Neural cell (in vitro differentiated cells): ENCODE results near the gene MMP25. TPM values are rescaled to one million over a fixed set of nuclear protein-coding genes. Genes with fewer than 3 reads are reported as not detected.
"Not testable (repeated sequence)": the region's sequence is repeated elsewhere in the genome, so short reads cannot be mapped to it uniquely, and the experiment has no call there.

Experiments used
- H2AFZ ChIP-seq: fragments of 200-600, 300-800 bp; sonication (generic), shearing (Covaris generic); 2 replicates; pipeline ENCODE4 v1.6.0; 2014; ENCODE audit warnings: low read depth, mild to moderate bottlenecking, antibody characterized with exemption, low read length, moderate library complexity
- H3F3A ChIP-seq: fragments of 200-600 bp; shearing (Covaris generic); 2 replicates; pipeline ENCODE4 v1.6.1; 2016; ENCODE audit warnings: mild to moderate bottlenecking, moderate library complexity, mixed read lengths, antibody characterized with exemption, low read length; ENCODE audit not compliant: insufficient read depth, poor library complexity, severe bottlenecking
- H3K27ac ChIP-seq: fragments of 200-600, 300-800 bp; sonication (generic), shearing (Covaris generic); 2 replicates; pipeline ENCODE4 v1.5.1; 2014; ENCODE audit warnings: mild to moderate bottlenecking, low read length, moderate library complexity
- H3K27me3 ChIP-seq: fragments of 300-800, 200-600 bp; sonication (generic), shearing (Covaris generic); 2 replicates; pipeline ENCODE4 v1.6.0; 2014; ENCODE audit warnings: mild to moderate bottlenecking, low read depth, low read length, moderate library complexity; ENCODE audit not compliant: insufficient read depth
- H3K36me3 ChIP-seq: fragments of 300-800, 200-600 bp; sonication (generic), shearing (Covaris generic); 2 replicates; pipeline ENCODE4 v1.5.1; 2014; ENCODE audit warnings: mild to moderate bottlenecking, antibody characterized with exemption, low read length, moderate library complexity; ENCODE audit not compliant: insufficient read depth
- H3K4me2 ChIP-seq: fragments of 300-800, 200-600 bp; sonication (generic), shearing (Covaris generic); 2 replicates; pipeline ENCODE4 v1.6.0; 2014; ENCODE audit warnings: mild to moderate bottlenecking, low read length
- H3K4me3 ChIP-seq: fragments of 300-800, 200-600 bp; sonication (generic), shearing (Covaris generic); 2 replicates; pipeline ENCODE4 v1.5.1; 2014; ENCODE audit warnings: mild to moderate bottlenecking, low read length, moderate library complexity
- H3K79me2 ChIP-seq: fragments of 200-600 bp; shearing (Covaris generic); replicated peaks from 2 replicates; pipeline ENCODE4 v1.6.0; 2014; ENCODE audit warnings: mild to moderate bottlenecking, low read length, moderate library complexity; ENCODE audit not compliant: insufficient read depth
- H3K9ac ChIP-seq: fragments of 300-800, 200-600 bp; sonication (generic), shearing (Covaris generic); 2 replicates; pipeline ENCODE4 v1.6.1; 2016; ENCODE audit warnings: mild to moderate bottlenecking, low read length, mixed read lengths
- H3K9me2 ChIP-seq: fragments of 200-600 bp; shearing (Covaris generic); 2 replicates; pipeline ENCODE4 v1.6.1; 2016; ENCODE audit warnings: mild to moderate bottlenecking, low read length, mixed read lengths; ENCODE audit not compliant: insufficient read depth
- H3K9me3 ChIP-seq: fragments of 200-600, 300-800 bp; sonication (generic), shearing (Covaris generic); 2 replicates; pipeline ENCODE4 v1.6.1; 2016; ENCODE audit warnings: mild to moderate bottlenecking, mixed run types, low read length, moderate library complexity, mixed read lengths
- H4K20me1 ChIP-seq: fragments of 200-600 bp; shearing (Covaris generic); 2 replicates; pipeline ENCODE4 v1.6.1; 2016; ENCODE audit warnings: mild to moderate bottlenecking, mixed run types; ENCODE audit not compliant: insufficient read depth
- EZH2 ChIP-seq: fragments of 200-600, 300-800 bp; shearing (Covaris generic), sonication (generic); IDR thresholded peaks from 2 replicates; pipeline ENCODE4 v1.6.1; 2014; ENCODE audit warnings: antibody characterized with exemption, low read length, borderline replicate concordance, mild to moderate bottlenecking; ENCODE audit not compliant: insufficient read depth, poor library complexity, severe bottlenecking
- MXI1 ChIP-seq: fragments of 450-650 bp; conservative IDR thresholded peaks from 2 replicates; pipeline ENCODE4 v1.6.1; 2014; ENCODE audit warnings: antibody characterized with exemption, mild to moderate bottlenecking; ENCODE audit not compliant: poor library complexity, severe bottlenecking
- POLR2AphosphoS5 ChIP-seq: IDR thresholded peaks from 2 replicates; pipeline ENCODE4 v1.6.1; 2012
- TAF1 ChIP-seq: IDR thresholded peaks from 2 replicates; pipeline ENCODE4 v1.6.1; 2012; ENCODE audit warnings: low read depth
- polyA plus RNA-seq: library from polyadenylated mRNA; depleted of rRNA; stranded (reverse); fragments of >200 nt; gene quantifications from 2 replicates; pipeline ENCODE4 v1.2.3, GENCODE V29; 2014
- TF ChIP-seq, protein P1 (sequence below): IDR thresholded peaks from 2 replicates; pipeline ENCODE4 v1.6.1; 2012; ENCODE audit warnings: borderline replicate concordance
- TF ChIP-seq, protein P2 (sequence below): fragments of 450-650 bp; IDR thresholded peaks from 2 replicates; pipeline ENCODE4 v1.5.1; 2014; ENCODE audit warnings: antibody characterized with exemption, mild to moderate bottlenecking, moderate library complexity; ENCODE audit not compliant: poor library complexity, severe bottlenecking

Gene MMP25
- polyA plus RNA-seq, 1 donor from 2014 or later = not detected

DNA sequence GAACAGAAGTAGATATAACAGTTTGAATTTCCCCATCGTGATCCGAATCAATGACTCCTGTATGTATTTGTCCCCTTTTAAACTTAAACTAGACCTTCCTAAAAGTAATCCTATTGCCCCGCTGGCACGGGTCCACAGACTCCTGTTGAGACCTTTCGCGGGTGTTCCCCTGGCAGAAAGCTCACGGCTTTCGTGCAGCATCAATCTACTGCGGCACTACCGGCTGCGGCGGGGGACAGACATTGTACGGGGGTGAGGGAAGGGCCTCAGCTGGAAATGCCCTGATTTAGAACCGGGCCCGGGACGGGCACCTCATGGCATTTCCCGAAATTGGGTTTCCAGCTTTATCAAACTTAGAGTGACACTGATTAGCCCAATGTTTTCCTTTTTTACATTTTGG, 33.7 kb downstream of the MMP25 start:
- Histone ChIP-seq H2AFZ (no peak overlapping the region), H3K27me3 (no peaks in the 10 kb centered on the region), H3K36me3 (no peaks in the 10 kb centered on the region), H3K4me2 (no peak overlapping the region), H3K9me2 (no peaks in the 10 kb centered on the region), H4K20me1 (no peaks in the 10 kb centered on the region), H3K4me3 (no peak overlapping the region), H3F3A (no peaks in the 10 kb centered on the region), H3K9me3 (no peaks in the 10 kb centered on the region), H3K27ac (no peak overlapping the region), H3K9ac (no peak overlapping the region), H3K79me2 (no peaks in the 10 kb centered on the region)
- no peak for TF ChIP-seq EZH2
- TF ChIP-seq, protein P1, sequence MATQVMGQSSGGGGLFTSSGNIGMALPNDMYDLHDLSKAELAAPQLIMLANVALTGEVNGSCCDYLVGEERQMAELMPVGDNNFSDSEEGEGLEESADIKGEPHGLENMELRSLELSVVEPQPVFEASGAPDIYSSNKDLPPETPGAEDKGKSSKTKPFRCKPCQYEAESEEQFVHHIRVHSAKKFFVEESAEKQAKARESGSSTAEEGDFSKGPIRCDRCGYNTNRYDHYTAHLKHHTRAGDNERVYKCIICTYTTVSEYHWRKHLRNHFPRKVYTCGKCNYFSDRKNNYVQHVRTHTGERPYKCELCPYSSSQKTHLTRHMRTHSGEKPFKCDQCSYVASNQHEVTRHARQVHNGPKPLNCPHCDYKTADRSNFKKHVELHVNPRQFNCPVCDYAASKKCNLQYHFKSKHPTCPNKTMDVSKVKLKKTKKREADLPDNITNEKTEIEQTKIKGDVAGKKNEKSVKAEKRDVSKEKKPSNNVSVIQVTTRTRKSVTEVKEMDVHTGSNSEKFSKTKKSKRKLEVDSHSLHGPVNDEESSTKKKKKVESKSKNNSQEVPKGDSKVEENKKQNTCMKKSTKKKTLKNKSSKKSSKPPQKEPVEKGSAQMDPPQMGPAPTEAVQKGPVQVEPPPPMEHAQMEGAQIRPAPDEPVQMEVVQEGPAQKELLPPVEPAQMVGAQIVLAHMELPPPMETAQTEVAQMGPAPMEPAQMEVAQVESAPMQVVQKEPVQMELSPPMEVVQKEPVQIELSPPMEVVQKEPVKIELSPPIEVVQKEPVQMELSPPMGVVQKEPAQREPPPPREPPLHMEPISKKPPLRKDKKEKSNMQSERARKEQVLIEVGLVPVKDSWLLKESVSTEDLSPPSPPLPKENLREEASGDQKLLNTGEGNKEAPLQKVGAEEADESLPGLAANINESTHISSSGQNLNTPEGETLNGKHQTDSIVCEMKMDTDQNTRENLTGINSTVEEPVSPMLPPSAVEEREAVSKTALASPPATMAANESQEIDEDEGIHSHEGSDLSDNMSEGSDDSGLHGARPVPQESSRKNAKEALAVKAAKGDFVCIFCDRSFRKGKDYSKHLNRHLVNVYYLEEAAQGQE = no peak
- TF ChIP-seq, protein P2, sequence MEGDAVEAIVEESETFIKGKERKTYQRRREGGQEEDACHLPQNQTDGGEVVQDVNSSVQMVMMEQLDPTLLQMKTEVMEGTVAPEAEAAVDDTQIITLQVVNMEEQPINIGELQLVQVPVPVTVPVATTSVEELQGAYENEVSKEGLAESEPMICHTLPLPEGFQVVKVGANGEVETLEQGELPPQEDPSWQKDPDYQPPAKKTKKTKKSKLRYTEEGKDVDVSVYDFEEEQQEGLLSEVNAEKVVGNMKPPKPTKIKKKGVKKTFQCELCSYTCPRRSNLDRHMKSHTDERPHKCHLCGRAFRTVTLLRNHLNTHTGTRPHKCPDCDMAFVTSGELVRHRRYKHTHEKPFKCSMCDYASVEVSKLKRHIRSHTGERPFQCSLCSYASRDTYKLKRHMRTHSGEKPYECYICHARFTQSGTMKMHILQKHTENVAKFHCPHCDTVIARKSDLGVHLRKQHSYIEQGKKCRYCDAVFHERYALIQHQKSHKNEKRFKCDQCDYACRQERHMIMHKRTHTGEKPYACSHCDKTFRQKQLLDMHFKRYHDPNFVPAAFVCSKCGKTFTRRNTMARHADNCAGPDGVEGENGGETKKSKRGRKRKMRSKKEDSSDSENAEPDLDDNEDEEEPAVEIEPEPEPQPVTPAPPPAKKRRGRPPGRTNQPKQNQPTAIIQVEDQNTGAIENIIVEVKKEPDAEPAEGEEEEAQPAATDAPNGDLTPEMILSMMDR = no peak
- no peak for TF ChIP-seq TAF1
- TF ChIP-seq MXI1 = no peak
- TF ChIP-seq POLR2AphosphoS5 = no peak

DNA sequence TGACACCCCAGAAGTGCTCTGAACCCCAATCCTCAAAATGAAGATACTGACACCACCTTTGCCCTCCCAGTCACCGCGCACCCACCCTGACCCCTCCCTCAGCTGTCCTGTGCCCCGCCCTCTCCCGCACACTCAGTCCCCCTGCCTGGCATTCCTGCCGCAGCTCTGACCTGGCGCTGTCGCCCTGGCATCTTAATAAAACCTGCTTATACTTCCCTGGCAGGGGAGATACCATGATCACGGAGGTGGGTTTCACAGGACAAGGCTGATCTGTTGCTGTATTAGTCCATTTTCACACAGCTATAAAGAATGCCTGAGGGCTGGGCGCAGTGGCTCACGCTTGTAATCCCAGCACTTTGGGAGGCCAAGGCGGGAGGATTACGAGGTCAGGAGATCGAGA, 35.6 kb downstream of the MMP25 start:
- H4K20me1 ChIP-seq, H3K27ac ChIP-seq, H3K9ac ChIP-seq, H3K79me2 ChIP-seq, H2AFZ ChIP-seq, H3K27me3 ChIP-seq, H3K36me3 ChIP-seq, H3F3A ChIP-seq, H3K9me2 ChIP-seq, H3K4me3 ChIP-seq, H3K4me2 ChIP-seq, H3K9me3 ChIP-seq: not testable (repeated sequence)

DNA sequence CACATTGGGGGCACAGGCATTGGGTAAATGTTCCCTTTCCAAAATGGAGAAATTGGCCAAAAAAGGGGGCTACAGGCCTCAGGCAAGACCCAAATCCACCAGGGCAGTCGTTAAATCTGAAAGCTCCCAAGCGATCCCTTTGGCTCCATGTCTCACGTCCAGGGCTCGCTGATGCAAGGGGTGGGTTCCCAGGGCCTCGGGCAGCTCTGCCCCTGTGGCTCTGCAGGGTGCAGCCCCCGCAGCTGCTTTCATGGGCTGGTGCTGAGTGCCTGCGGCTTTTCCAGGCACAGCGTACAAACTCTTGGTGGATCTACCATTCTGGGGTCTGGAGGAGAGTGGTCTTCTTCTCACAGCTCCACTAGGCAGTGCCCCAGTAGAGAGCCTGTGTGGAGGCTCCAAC, 37.0 kb downstream of the MMP25 start:
- H3K79me2 ChIP-seq, H3K27me3 ChIP-seq, H3F3A ChIP-seq, H3K36me3 ChIP-seq, H3K4me3 ChIP-seq, H3K4me2 ChIP-seq, H3K9me3 ChIP-seq, H3K27ac ChIP-seq, H2AFZ ChIP-seq, H3K9ac ChIP-seq, H4K20me1 ChIP-seq, H3K9me2 ChIP-seq: not testable (repeated sequence)
